Fibroblast of lung (primary cell): Measurements from ENCODE around the gene SEMA5A. TPM values are rescaled to one million over a fixed set of nuclear protein-coding genes. Genes with fewer than 3 reads are reported as not detected.

Experiments
- DNase-seq, 2 donors: peaks; one replicate each; pipeline versions ENCODE4 v3.0.0 to v3.0.0-alpha.2; 2010; ENCODE audit warnings: low read depth in 2 of 2
- H2AFZ ChIP-seq: 2 replicates; pipeline ENCODE4 v1.5.1; 2012; ENCODE audit warnings: low read length, control low read depth, inconsistent platforms
- H3K27ac ChIP-seq: 2 replicates; pipeline ENCODE4 v1.5.1; 2011; ENCODE audit warnings: low read length, control low read depth; ENCODE audit not compliant: insufficient read depth
- H3K27me3 ChIP-seq: 2 replicates; pipeline ENCODE4 v1.5.1; 2011; ENCODE audit warnings: mild to moderate bottlenecking, low read length; ENCODE audit not compliant: control insufficient read depth, insufficient read depth
- H3K36me3 ChIP-seq: 2 replicates; pipeline ENCODE4 v1.5.1; 2011; ENCODE audit warnings: low read length; ENCODE audit not compliant: control insufficient read depth, insufficient read depth
- H3K4me1 ChIP-seq: 2 replicates; pipeline ENCODE4 v1.5.1; 2011; ENCODE audit warnings: low read length; ENCODE audit not compliant: control insufficient read depth, insufficient read depth; ENCODE audit errors: extremely low read depth
- H3K4me2 ChIP-seq: 2 replicates; pipeline ENCODE4 v1.5.1; 2011; ENCODE audit warnings: low read length, control low read depth; ENCODE audit not compliant: insufficient read depth; ENCODE audit errors: extremely low read depth
- H3K4me3 ChIP-seq, 4 experiments: fragments of 200-600 bp in 1 of 4; sonication (generic) in 1 of 4; replicated peaks in 1 of 4; 2 replicates each; pipeline ENCODE4 v1.5.1; 2011 to 2016; ENCODE audit warnings: low read length in 4 of 4, low read depth in 3 of 4, mild to moderate bottlenecking in 3 of 4, control low read depth in 2 of 4, inconsistent platforms in 1 of 4, mixed read lengths in 1 of 4; ENCODE audit not compliant: insufficient read depth in 1 of 4; ENCODE audit errors: control extremely low read depth in 1 of 4
- H3K79me2 ChIP-seq: 2 replicates; pipeline ENCODE4 v1.5.1; 2012; ENCODE audit warnings: mild to moderate bottlenecking, low read length, inconsistent platforms; ENCODE audit not compliant: control insufficient read depth, insufficient read depth
- H3K9ac ChIP-seq: 2 replicates; pipeline ENCODE4 v1.5.1; 2011; ENCODE audit warnings: mild to moderate bottlenecking, low read length, control low read depth; ENCODE audit not compliant: insufficient read depth
- H3K9me3 ChIP-seq: 2 replicates; pipeline ENCODE4 v1.5.1; 2012; ENCODE audit warnings: low read depth, low read length; ENCODE audit not compliant: control insufficient read depth, insufficient read depth
- H4K20me1 ChIP-seq: 2 replicates; pipeline ENCODE4 v1.5.1; 2011; ENCODE audit warnings: low read length; ENCODE audit not compliant: control insufficient read depth, insufficient read depth; ENCODE audit errors: extremely low read depth
- EZH2 ChIP-seq: IDR thresholded peaks from 2 replicates; pipeline ENCODE4 v1.5.1; 2012; ENCODE audit warnings: low read length, control low read depth, mild to moderate bottlenecking; ENCODE audit errors: missing control alignments
- polyA plus RNA-seq, 2 donors: library from polyadenylated mRNA; depleted of rRNA in 1 of 2; stranded (reverse) in 1 of 2; unstranded in 1 of 2; fragments of >200 nt; gene quantifications; 2 replicates each; pipeline ENCODE4 v1.2.1, GENCODE V29; 2011 to 2012; ENCODE audit warnings: missing spikeins in 1 of 2
- total RNA-seq: library from RNA; depleted of rRNA; stranded (reverse); fragments of >200 nt; gene quantifications from 2 replicates; pipeline ENCODE4 v1.2.1, GENCODE V29; 2014
- TF ChIP-seq, protein P1 (sequence below), 2 donors: IDR thresholded peaks in 1 of 2; conservative IDR thresholded peaks in 1 of 2; 1 replicate in 1 of 2; 2 replicates in 1 of 2; pipeline ENCODE4 v1.5.1; 2011 to 2012; ENCODE audit warnings: low read length in 2 of 2, control low read depth in 1 of 2, inconsistent platforms in 1 of 2, low read depth in 1 of 2, mild to moderate bottlenecking in 1 of 2

The SEMA5A gene
- total and polyA plus RNA-seq, 2 donors (not counting 1 experiment from before 2014, with no cell fraction given), result 30.6 to 49.0 TPM

DNA sequence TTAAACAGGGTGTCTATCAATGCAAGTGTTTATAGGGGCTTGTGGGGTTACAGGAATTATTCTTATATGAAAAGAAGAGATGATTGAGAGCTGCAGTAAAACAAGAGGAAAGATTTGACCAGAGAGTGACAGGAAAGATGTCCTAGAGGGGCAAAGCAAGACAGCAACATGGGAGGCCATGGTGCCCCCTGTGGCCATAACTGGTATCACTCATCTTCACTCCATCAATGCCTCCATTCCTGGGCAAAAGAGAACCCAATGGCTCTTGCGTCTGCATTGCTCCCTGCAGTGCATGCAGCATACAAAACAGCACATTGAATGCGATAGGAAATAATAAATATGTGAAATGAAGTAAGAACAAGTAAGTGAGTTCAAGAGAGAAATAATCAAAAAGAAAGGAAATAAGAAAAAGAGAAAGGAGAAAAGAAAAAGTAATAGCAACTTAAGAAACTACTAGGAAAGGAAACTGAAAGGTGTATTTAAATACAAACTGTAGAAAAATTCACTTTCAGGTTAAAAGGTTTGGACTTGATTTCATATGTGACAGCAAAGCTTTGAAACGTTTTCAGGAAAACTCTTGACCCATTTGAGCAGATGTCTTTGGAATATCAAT, 206.6 kb downstream of the SEMA5A start:
- Histone ChIP-seq H3K9ac (no peak overlapping the region), H3K36me3 (no peaks in the 10 kb centered on the region), H3K4me2 (no peak overlapping the region), H3K79me2 (peaks cover 3% of the 10 kb centered on the region), H3K4me3 (no peak overlapping the region), H2AFZ (no peak overlapping the region), H3K27ac (no peak overlapping the region), H3K27me3 (no peaks in the 10 kb centered on the region), H3K9me3 (no peaks in the 10 kb centered on the region), H3K4me1 (peaks cover 5% of the 10 kb centered on the region), H4K20me1 (no peaks in the 10 kb centered on the region)
- TF ChIP-seq, protein P1, sequence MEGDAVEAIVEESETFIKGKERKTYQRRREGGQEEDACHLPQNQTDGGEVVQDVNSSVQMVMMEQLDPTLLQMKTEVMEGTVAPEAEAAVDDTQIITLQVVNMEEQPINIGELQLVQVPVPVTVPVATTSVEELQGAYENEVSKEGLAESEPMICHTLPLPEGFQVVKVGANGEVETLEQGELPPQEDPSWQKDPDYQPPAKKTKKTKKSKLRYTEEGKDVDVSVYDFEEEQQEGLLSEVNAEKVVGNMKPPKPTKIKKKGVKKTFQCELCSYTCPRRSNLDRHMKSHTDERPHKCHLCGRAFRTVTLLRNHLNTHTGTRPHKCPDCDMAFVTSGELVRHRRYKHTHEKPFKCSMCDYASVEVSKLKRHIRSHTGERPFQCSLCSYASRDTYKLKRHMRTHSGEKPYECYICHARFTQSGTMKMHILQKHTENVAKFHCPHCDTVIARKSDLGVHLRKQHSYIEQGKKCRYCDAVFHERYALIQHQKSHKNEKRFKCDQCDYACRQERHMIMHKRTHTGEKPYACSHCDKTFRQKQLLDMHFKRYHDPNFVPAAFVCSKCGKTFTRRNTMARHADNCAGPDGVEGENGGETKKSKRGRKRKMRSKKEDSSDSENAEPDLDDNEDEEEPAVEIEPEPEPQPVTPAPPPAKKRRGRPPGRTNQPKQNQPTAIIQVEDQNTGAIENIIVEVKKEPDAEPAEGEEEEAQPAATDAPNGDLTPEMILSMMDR (conservative IDR thresholded peaks at IDR 0.05 in 1 of 2, IDR thresholded peaks at IDR 0.05 in 1 of 2; ENCODE audit: low read depth in 1 of 2, low read length in 2 of 2), result peak in 1 of 2 donors; percentile 64
- TF ChIP-seq EZH2, result no peak
- no peak for DNase-seq

DNA sequence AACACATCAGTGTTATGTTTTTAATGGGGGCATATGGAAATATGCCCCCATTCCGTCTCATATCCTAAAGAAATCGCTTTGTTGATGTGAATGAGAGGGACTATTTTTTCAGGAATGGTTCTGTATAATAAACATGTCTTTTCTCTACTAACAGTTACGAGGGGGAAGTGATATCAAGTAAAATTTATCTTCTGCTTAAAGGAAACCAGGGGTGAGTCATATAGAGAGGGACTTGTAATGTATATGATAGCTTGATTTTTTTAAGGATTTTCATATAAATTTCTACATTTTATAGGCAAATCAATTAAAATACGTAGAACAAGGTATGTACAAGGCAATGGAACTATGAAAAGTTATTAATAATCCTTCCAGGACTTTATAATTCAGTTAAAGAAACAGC, 207.1 kb downstream of the SEMA5A start:
- peaks cover 3% of the 10 kb centered on the region for H3K79me2 ChIP-seq
- no peaks in the 10 kb centered on the region for H3K36me3 ChIP-seq
- H3K4me1 ChIP-seq, result peaks cover 5% of the 10 kb centered on the region
- no peak overlapping the region for H3K4me2 ChIP-seq
- H3K9me3 ChIP-seq, result no peaks in the 10 kb centered on the region
- no peak overlapping the region for H3K9ac ChIP-seq
- H3K4me3 ChIP-seq, result no peak overlapping the region
- peak in 1 of 2 donors; percentile 24 for DNase-seq
- no peak overlapping the region for H3K27ac ChIP-seq
- no peak overlapping the region for H2AFZ ChIP-seq
- no peaks in the 10 kb centered on the region for H4K20me1 ChIP-seq
- TF ChIP-seq EZH2, result no peak
- TF ChIP-seq, protein P1 (conservative IDR thresholded peaks at IDR 0.05 in 1 of 2, IDR thresholded peaks at IDR 0.05 in 1 of 2; ENCODE audit: low read depth in 1 of 2, low read length in 2 of 2), result no peak
- H3K27me3 ChIP-seq, result no peaks in the 10 kb centered on the region

DNA sequence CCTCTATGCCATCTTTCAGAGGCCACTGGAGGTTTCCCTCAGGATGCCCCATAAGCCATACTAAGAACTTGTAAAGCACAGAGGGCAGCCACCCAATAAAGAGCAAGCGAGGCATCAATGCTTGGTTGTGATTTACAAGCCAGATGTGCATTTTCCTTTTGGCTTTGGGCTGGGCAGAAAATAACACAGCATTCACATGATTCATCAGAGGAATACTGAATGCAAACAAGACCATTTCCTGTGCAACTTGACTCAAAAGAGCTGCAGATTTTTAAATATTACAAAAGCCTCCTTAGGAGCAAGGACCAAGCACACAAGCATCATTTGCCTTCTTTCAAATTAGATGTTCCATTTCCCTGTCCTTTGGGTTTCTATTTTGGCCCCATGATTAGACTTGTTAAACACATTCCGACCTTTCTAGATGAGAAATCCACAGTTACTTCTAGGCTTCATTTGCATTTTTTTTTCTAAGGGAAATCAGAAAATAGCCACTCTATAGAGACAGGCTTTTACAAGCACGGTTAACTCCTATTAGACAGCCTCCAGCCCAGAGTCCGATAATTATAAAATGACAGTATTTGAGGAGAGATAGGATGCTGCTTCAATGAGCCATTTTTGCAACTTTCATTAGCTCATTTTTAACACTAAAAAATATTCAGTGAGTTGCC, 207.8 kb downstream of the SEMA5A start:
- peak; percentile 73 to 89 for DNase-seq
- no peaks in the 10 kb centered on the region for H3K27me3 ChIP-seq
- H3K4me2 ChIP-seq, result peak overlapping the region; percentile 73
- no peak overlapping the region for H3K9ac ChIP-seq
- no peaks in the 10 kb centered on the region for H3K36me3 ChIP-seq
- H3K27ac ChIP-seq, result peak overlapping the region; percentile 58
- H3K9me3 ChIP-seq, result no peaks in the 10 kb centered on the region
- H2AFZ ChIP-seq, result no peak overlapping the region
- H3K4me1 ChIP-seq, result peaks cover 5% of the 10 kb centered on the region
- TF ChIP-seq EZH2, result no peak
- TF ChIP-seq, protein P1 (conservative IDR thresholded peaks at IDR 0.05 in 1 of 2, IDR thresholded peaks at IDR 0.05 in 1 of 2; ENCODE audit: low read depth in 1 of 2, low read length in 2 of 2), result no peak
- H3K79me2 ChIP-seq, result peaks cover 3% of the 10 kb centered on the region
- H4K20me1 ChIP-seq, result no peaks in the 10 kb centered on the region
- peak overlapping the region in 1 of 4 experiments; percentile 17 for H3K4me3 ChIP-seq
